GM12878 (cell line): Measurements from ENCODE around the gene OXT. TPM values are rescaled to one million over a fixed set of nuclear protein-coding genes. Genes with fewer than 3 reads are reported as not detected.

Experiments
- ATAC-seq: fragments of 200-7000 bp; cut with Tn5 transposase; 3 replicates; pipeline ENCODE4 v1.9.1; 2020; ENCODE audit warnings: mild to moderate bottlenecking, moderate library complexity
- BruUV-seq: library from RNA; stranded (reverse); fragments of 400-500 nt; replicated peaks from 2 replicates; lab custom pipeline; 2021; lab: Mats Ljungman, UMichigan
- CTCF ChIA-PET: fragments of 300-600 bp; sonication (Branson Sonifier 250); formaldehyde crosslinking; extraction: SDS; loops from one replicate; lab custom pipeline; 2021; ENCODE audit warnings: inconsistent platforms; lab: Yijun Ruan, JAX
- POLR2A ChIA-PET: fragments of 350-600 bp; formaldehyde crosslinking; extraction: SDS; loops from one replicate; lab custom pipeline; 2021; ENCODE audit warnings: inconsistent platforms; lab: Charles Lee
- RAD21 ChIA-PET: fragments of 300-600 bp; sonication (Branson Sonifier 250); formaldehyde crosslinking; loops from one replicate; lab custom pipeline; 2023; ENCODE audit warnings: antibody characterized with exemption; ENCODE audit not compliant: unreplicated experiment; lab: Charles Lee
- SMC1A ChIA-PET: fragments of 300-600 bp; sonication (Branson Sonifier 250); formaldehyde crosslinking; loops from one replicate; lab custom pipeline; 2023; ENCODE audit not compliant: unreplicated experiment, uncharacterized antibody; lab: Charles Lee
- DNase-seq: peaks from one replicate; pipeline ENCODE4 v3.0.0-alpha.2; 2011; ENCODE audit warnings: low read depth, low spot score
- FAIRE-seq: peaks from 3 replicates; lab custom pipeline; 2011; peaks lifted over from hg19 to GRCh38; lab: Jason Lieb, UNC
- H2AFZ ChIP-seq: 2 replicates; pipeline ENCODE4 v1.6.0; 2011; ENCODE audit warnings: low read depth, low read length, control low read depth; ENCODE audit not compliant: control insufficient read depth
- H3K27ac ChIP-seq: 2 replicates; pipeline ENCODE4 v1.5.1; 2011; ENCODE audit warnings: control low read depth; ENCODE audit not compliant: control insufficient read depth, insufficient read depth
- H3K27me3 ChIP-seq, 2 experiments: replicated peaks in 1 of 2; 2 replicates each; pipeline versions ENCODE4 v1.6.0 to v1.6.1; 2011; ENCODE audit warnings: low read length in 1 of 2; ENCODE audit not compliant: control insufficient read depth in 2 of 2, insufficient read depth in 2 of 2
- H3K36me3 ChIP-seq, 2 experiments: 2 replicates each; pipeline ENCODE4 v1.5.1; 2011; ENCODE audit warnings: low read length in 1 of 2; ENCODE audit not compliant: control insufficient read depth in 2 of 2, insufficient read depth in 2 of 2
- H3K4me1 ChIP-seq: 2 replicates; pipeline ENCODE4 v1.6.1; 2011; ENCODE audit warnings: mild to moderate bottlenecking, low read length, moderate library complexity, mixed read lengths; ENCODE audit not compliant: control insufficient read depth, insufficient read depth
- H3K4me2 ChIP-seq: 2 replicates; pipeline ENCODE4 v1.6.0; 2011; ENCODE audit warnings: control low read depth; ENCODE audit not compliant: control insufficient read depth, insufficient read depth
- H3K4me3 ChIP-seq: fragments of 200-600 bp; sonication (generic); 2 replicates; pipeline ENCODE4 v1.5.1; 2016
- H3K79me2 ChIP-seq: 2 replicates; pipeline ENCODE4 v1.6.0; 2011; ENCODE audit warnings: low read length; ENCODE audit not compliant: control insufficient read depth, insufficient read depth
- H3K9ac ChIP-seq: 2 replicates; pipeline ENCODE4 v1.8.0; 2011; ENCODE audit warnings: low read length, control low read depth, mixed read lengths; ENCODE audit not compliant: control insufficient read depth, insufficient read depth
- H3K9me3 ChIP-seq: replicated peaks from 3 replicates; pipeline ENCODE4 v1.5.1; 2011; ENCODE audit warnings: mild to moderate bottlenecking, low read length; ENCODE audit not compliant: control insufficient read depth, insufficient read depth
- H4K20me1 ChIP-seq: 2 replicates; pipeline ENCODE4 v1.6.0; 2011; ENCODE audit not compliant: control insufficient read depth, insufficient read depth
- BRCA1 ChIP-seq: IDR thresholded peaks from 2 replicates; pipeline ENCODE4 v1.6.1; 2011; ENCODE audit warnings: low read depth, low read length, improper control_type of control experiment
- CBX5 ChIP-seq: sonication (generic); IDR thresholded peaks from 2 replicates; pipeline ENCODE4 v1.6.1; 2016; ENCODE audit warnings: low read depth, moderate library complexity, mild to moderate bottlenecking, inconsistent platforms
- CHD1 ChIP-seq: IDR thresholded peaks from 2 replicates; pipeline ENCODE4 v1.6.1; 2012; ENCODE audit warnings: low read depth, low read length, improper control_type of control experiment
- KLF5 ChIP-seq: fragments of 450-650 bp; IDR thresholded peaks from 2 replicates; pipeline ENCODE4 v1.6.1; 2014; ENCODE audit warnings: mild to moderate bottlenecking; ENCODE audit not compliant: partially characterized antibody
- MXI1 ChIP-seq: fragments of 150-350 bp; IDR thresholded peaks from 2 replicates; pipeline ENCODE4 v1.6.1; 2011; ENCODE audit warnings: low read depth, mild to moderate bottlenecking, inconsistent platforms, low read length, improper control_type of control experiment
- MYC ChIP-seq: IDR thresholded peaks from 2 replicates; pipeline ENCODE4 v1.6.1; 2011; ENCODE audit warnings: mild to moderate bottlenecking, low read length, moderate library complexity, inconsistent platforms; ENCODE audit not compliant: insufficient read depth, insufficient replicate concordance, insufficient read length, severe bottlenecking
- SREBF1 ChIP-seq: IDR thresholded peaks from 2 replicates; pipeline ENCODE4 v1.6.1; 2012; ENCODE audit warnings: mild to moderate bottlenecking, low read length
- WRNIP1 ChIP-seq: IDR thresholded peaks from 2 replicates; pipeline ENCODE4 v1.6.1; 2011; ENCODE audit warnings: low read depth, low read length, improper control_type of control experiment, borderline replicate concordance
- YBX1 ChIP-seq: fragments of 450-650 bp; IDR thresholded peaks from 2 replicates; pipeline ENCODE4 v1.6.1; 2016; ENCODE audit warnings: antibody characterized with exemption
- ZNF622 ChIP-seq: fragments of 450-650 bp; IDR thresholded peaks from 2 replicates; pipeline ENCODE4 v1.6.1; 2017; ENCODE audit warnings: mild to moderate bottlenecking, inconsistent platforms
- WGBS: methylation state at CpG from one replicate; pipeline ENCODE4 v1.1.6; 2016; ENCODE audit warnings: low lambda C conversion rate; ENCODE audit not compliant: insufficient replicate concordance, insufficient coverage; ENCODE audit errors: missing lambda C conversion rate; 5-methylcytosine and 5-hydroxymethylcytosine counted together
- in situ Hi-C: fragments of 300-500 bp; cut with MboI; formaldehyde crosslinking; loops from 9 replicates; pipeline ENCODE4 v1.14.3; 2018; ENCODE audit warnings: mixed read lengths
- intact Hi-C: fragments of 100-400 bp; cut with micrococcal nuclease; formaldehyde crosslinking; loops from one replicate; pipeline ENCODE4 v1.14.2; 2022; ENCODE audit not compliant: unreplicated experiment
- polyA plus RNA-seq, 11 experiments: library from polyadenylated mRNA; depleted of rRNA in 4 of 11; unstranded in 6 of 11; stranded (reverse) in 5 of 11; fragments of >200 nt; fragmentation: Nextera tagmentation in 4 of 11; fragmentation: Illumina TruSeq in 1 of 11; extraction: Ambion mirVana in 4 of 11; extraction: Trizol in 1 of 11; gene quantifications; 1 replicate in 1 of 11; 2 replicates in 10 of 11; pipeline versions ENCODE4 v1.2.1 to v1.2.3, GENCODE V29; 2011 to 2016; ENCODE audit warnings: inconsistent platforms in 2 of 11, missing spikeins in 2 of 11, low read depth in 1 of 11
- total RNA-seq, 4 experiments: library from RNA; depleted of rRNA in 3 of 4; stranded (reverse); fragments of >200 nt in 3 of 4; fragmentation: Illumina TruSeq in 1 of 4; extraction: Trizol in 1 of 4; gene quantifications; 2 replicates each; pipeline versions ENCODE4 v1.2.1 to v1.2.3, GENCODE V29; 2013 to 2021

The OXT gene
- total and polyA plus RNA-seq, 10 of the 15 experiments (the other 5 are each of a cell fraction or from before 2014, with no cell fraction given), result not detected

DNA sequence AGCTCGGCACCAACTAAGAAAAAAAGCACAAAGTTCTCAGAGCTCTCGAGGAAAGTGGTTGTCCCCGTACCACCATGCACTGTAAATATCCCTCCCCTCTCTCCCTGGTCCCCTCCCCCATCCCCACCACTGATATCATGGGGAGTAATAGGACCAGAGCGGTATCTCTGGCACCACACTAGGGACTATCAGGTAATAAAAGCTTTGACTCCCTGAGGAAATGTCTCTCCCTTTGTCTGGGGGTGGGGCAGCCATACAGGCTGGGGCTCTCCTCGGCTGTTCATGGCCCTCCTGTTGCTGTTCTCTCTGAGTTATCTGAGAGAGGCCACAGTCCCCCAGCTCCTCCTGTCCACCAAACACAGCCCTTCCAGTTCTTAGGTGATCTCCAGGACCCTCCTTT lies 33.0 kb upstream of the OXT start:
- 93% methylated on average over 5 of the region's 5 CpGs for WGBS
- H3K36me3 ChIP-seq, result peaks cover 18 to 21% of the 10 kb centered on the region in 2 experiments; a peak in 3 of 4 replicates
- ChIA-PET SMC1A (no interaction called here), POLR2A (interaction anchor here (0.5 kb wide), 1 partner anchor 855 kb away, joined by 4 read pairs; no protein-coding TSS in a partner anchor), CTCF (no interaction called here), RAD21 (no interaction called here)
- H4K20me1 ChIP-seq, result no peaks in the 10 kb centered on the region; the same call in 1 of the 2 replicates
- FAIRE-seq, result no peak
- BruUV-seq, result no TSS peak
- no peak overlapping the region for H3K27ac ChIP-seq
- TF ChIP-seq BRCA1, result no peak
- TF ChIP-seq KLF5, result no peak
- no peak for TF ChIP-seq WRNIP1
- no peak for TF ChIP-seq CBX5
- no peak for TF ChIP-seq MXI1
- TF ChIP-seq SREBF1, result no peak
- no peak for TF ChIP-seq ZNF622
- no peak for TF ChIP-seq MYC
- no peak for TF ChIP-seq YBX1
- no peak for DNase-seq
- no peak overlapping the region for H3K4me2 ChIP-seq
- H3K27me3 ChIP-seq, result no peaks in the 10 kb centered on the region
- no peak overlapping the region for H3K9ac ChIP-seq
- no peak overlapping the region for H2AFZ ChIP-seq
- intact Hi-C loops, result no loop called here
- no peak overlapping the region for H3K4me3 ChIP-seq
- in situ Hi-C loops, result no loop called here
- H3K79me2 ChIP-seq, result no peaks in the 10 kb centered on the region
- H3K4me1 ChIP-seq, result no peaks in the 10 kb centered on the region
- no peak for ATAC-seq
- no peaks in the 10 kb centered on the region for H3K9me3 ChIP-seq

DNA sequence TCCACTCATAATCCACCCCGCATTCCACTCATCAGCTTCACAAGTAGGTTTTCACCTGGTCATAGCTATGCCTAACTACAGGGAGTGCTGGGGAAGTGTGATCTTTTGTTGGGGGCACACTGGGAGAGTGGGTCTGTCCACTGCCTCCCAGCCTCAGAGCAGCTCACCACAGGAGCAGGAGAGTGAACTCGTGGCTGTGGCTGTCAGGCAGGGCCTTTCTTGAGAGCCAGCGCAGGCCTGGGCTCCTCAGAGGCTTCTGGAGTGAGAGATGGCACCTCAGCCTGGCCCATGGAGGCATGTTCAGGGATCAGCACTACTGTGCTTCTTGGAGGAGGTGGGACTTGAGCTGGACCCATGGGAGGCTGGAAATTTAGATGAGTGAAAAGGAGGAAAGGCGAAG lies 32.0 kb upstream of the OXT start:
- WGBS, result 87% methylated on average over 4 of the region's 4 CpGs
- Histone ChIP-seq H3K36me3 (peaks cover 15 to 21% of the 10 kb centered on the region in 2 experiments; a peak in 3 of 4 replicates), H3K4me2 (no peak overlapping the region), H3K9ac (no peak overlapping the region), H3K27ac (no peak overlapping the region), H3K4me1 (no peaks in the 10 kb centered on the region), H3K79me2 (no peaks in the 10 kb centered on the region), H3K9me3 (no peaks in the 10 kb centered on the region), H3K4me3 (no peak overlapping the region), H2AFZ (no peak overlapping the region), H3K27me3 (no peaks in the 10 kb centered on the region), H4K20me1 (no peaks in the 10 kb centered on the region; the same call in 1 of the 2 replicates)
- no peak for TF ChIP-seq CHD1
- ChIA-PET POLR2A (no interaction called here), SMC1A (no interaction called here), RAD21 (no interaction called here), CTCF (no interaction called here)
- in situ Hi-C loops (no loop called here), intact Hi-C loops (no loop called here)
- DNase-seq (no peak), ATAC-seq (no peak), FAIRE-seq (no peak)
- BruUV-seq, result no TSS peak
